Progenitor cell of endocrine pancreas (in vitro differentiated cells): ENCODE measurements around the gene TCERG1L. TPM values are rescaled to one million over a fixed set of nuclear protein-coding genes. Genes with fewer than 3 reads are reported as not detected.
"Not testable (repeated sequence)": the region's sequence is repeated elsewhere in the genome, so short reads cannot be mapped to it uniquely, and the experiment has no call there.

Source experiments
- DNase-seq: peaks from one replicate; pipeline ENCODE4 v3.0.0; 2021; ENCODE audit warnings: low spot score; ENCODE audit not compliant: unreplicated experiment
- H3K27ac Mint-ChIP-seq: 2 replicates; pipeline ENCODE4 v1.8.0; 2021; ENCODE audit warnings: mild to moderate bottlenecking, moderate library complexity, mixed read lengths
- H3K27me3 Mint-ChIP-seq: 2 replicates; pipeline ENCODE4 v1.8.0; 2021; ENCODE audit warnings: mixed read lengths
- H3K36me3 Mint-ChIP-seq: 2 replicates; pipeline ENCODE4 v1.8.0; 2022; ENCODE audit warnings: mixed read lengths; ENCODE audit not compliant: insufficient read depth
- H3K4me1 Mint-ChIP-seq: 2 replicates; pipeline ENCODE4 v1.8.0; 2021; ENCODE audit warnings: low read depth, mixed read lengths
- H3K4me3 Mint-ChIP-seq: 2 replicates; pipeline ENCODE4 v1.8.0; 2021; ENCODE audit warnings: low read depth, mild to moderate bottlenecking, moderate library complexity, mixed read lengths
- H3K9me3 Mint-ChIP-seq: 2 replicates; pipeline ENCODE4 v1.8.0; 2021; ENCODE audit warnings: low read depth, mixed read lengths
- total RNA-seq: library from RNA; stranded (reverse); gene quantifications from 2 replicates; pipeline ENCODE4 v1.2.1, GENCODE V29; 2021
- TF ChIP-seq, protein P1 (sequence below): fragments of 200-600 bp; sonication (generic); IDR thresholded peaks from one replicate; pipeline ENCODE4 v1.5.0; 2021; ENCODE audit warnings: antibody characterized with exemption, mild to moderate bottlenecking; ENCODE audit not compliant: unreplicated experiment

Gene TCERG1L
- total RNA-seq, 1 donor from 2014 or later, result 0.53 TPM

DNA sequence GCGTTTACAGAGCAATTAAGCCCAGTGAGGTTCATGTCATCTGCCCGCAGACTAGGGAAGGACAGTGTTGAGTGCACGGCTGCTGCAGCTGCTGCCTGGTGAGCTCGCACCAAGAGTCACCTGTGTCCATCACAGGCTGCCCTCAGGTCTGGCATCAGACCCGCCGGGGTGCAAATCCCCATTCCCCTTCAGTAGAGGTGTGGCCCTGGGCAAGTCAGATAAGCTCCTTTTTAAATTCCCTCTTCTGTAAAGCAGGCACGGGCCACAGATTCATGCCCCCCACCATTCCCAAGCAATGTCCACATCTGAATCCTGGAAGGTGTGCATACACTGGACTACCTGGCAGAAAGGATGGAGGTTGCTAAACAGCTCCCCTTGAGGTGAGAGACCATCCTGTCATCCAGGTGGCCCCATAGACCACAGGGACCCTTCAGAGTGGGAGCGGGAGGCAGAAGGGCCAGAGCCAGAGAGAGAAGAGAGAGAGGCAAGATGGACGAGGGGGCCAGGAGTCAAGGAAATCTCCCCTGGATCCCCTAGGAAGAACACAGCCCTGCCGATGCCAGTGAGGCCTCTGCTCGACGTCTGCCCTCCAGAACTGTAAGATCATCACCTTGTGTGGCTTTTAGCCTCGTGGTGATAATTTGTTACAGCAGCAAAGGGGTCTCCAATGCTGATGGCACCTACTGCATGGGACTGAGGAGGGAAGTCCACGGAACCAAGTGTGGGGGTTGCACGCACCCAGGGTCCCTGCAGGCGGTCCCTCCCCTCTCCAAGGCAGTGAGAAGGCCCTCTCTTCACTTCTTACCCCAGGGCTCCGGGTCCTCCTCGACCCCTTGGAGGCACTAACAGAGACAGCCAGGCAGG lies 168.8 kb downstream of the TCERG1L start:
- Mint-ChIP-seq H3K27ac (no peak overlapping the region), H3K4me1 (peaks cover 17% of the 10 kb centered on the region), H3K4me3 (no peak overlapping the region), H3K9me3 (no peaks in the 10 kb centered on the region), H3K36me3 (no peaks in the 10 kb centered on the region), H3K27me3 (peaks cover 70% of the 10 kb centered on the region)
- TF ChIP-seq, protein P1, sequence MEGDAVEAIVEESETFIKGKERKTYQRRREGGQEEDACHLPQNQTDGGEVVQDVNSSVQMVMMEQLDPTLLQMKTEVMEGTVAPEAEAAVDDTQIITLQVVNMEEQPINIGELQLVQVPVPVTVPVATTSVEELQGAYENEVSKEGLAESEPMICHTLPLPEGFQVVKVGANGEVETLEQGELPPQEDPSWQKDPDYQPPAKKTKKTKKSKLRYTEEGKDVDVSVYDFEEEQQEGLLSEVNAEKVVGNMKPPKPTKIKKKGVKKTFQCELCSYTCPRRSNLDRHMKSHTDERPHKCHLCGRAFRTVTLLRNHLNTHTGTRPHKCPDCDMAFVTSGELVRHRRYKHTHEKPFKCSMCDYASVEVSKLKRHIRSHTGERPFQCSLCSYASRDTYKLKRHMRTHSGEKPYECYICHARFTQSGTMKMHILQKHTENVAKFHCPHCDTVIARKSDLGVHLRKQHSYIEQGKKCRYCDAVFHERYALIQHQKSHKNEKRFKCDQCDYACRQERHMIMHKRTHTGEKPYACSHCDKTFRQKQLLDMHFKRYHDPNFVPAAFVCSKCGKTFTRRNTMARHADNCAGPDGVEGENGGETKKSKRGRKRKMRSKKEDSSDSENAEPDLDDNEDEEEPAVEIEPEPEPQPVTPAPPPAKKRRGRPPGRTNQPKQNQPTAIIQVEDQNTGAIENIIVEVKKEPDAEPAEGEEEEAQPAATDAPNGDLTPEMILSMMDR, result peak; percentile 40
- DNase-seq, result no peak

DNA sequence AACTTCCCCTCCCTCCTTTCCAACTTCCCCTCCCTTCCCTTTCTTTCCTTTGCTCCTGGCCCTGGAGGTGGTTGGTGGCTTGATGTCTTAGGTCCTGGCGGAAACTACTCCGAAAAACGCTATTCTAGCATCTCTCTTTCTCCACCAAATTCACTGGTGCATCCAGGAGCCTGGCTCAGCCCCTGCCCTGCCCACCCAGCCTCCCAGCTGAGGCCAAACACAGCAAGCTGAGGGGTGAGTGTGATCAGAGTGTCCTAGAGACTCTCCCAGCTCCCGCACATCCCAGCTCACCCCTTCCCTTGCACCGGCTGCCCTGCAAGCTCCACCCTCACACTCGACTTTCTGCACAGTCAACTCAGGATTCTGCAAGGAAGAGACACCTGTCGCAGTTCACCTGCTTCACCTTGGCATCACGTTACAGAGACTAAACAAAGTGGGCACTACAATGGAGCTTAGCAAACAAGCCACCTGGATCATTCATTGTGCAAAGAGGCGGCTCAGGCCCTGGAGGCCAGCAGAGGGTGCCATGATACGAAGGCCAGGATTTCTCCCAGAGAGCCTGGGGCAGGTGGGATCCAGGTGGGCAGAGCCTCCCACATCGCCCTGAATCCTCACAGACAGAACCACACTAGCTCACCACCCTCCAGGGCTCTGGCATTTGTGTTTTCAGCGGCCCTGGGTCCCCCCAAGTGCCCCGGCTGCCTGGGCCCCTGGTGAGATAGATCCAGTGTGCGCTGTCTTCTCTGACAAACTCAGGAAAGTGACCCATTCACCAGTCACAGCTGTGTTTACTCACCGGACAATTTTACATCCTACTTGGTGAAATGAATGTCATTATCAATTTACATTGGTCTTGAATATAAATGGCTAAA lies 169.6 kb downstream of the TCERG1L start:
- no peak for DNase-seq
- Mint-ChIP-seq H3K4me3 (no peak overlapping the region), H3K27ac (peak overlapping the region; percentile 79), H3K27me3 (peaks cover 74% of the 10 kb centered on the region), H3K4me1 (peaks cover 14% of the 10 kb centered on the region), H3K36me3 (no peaks in the 10 kb centered on the region), H3K9me3 (no peaks in the 10 kb centered on the region)
- TF ChIP-seq, protein P1, result peak; percentile 14

DNA sequence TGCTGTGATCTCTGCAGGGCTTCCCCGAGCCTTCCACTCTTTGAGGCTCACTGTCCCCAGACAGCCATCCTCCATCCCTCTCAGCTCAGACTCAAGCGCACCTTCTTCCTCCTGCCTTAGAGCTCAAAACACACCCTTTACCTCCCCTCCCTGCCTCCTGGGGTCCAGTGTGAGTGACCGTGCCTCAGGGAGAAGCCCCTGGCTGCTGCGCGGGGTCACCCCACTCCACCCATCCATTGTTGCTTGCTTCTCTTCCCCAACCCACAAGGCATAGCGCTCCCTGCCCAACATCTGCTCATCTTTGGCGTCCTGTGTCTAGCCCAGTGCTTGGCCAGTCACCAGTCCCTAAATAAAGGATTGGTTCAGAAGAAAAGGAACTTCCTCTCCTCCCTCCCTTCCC lies 170.3 kb downstream of the TCERG1L start:
- TF ChIP-seq, protein P1, result no peak
- H3K27me3 Mint-ChIP-seq, result peaks cover 69% of the 10 kb centered on the region
- DNase-seq, result no peak
- no peak overlapping the region for H3K27ac Mint-ChIP-seq
- no peaks in the 10 kb centered on the region for H3K36me3 Mint-ChIP-seq
- no peaks in the 10 kb centered on the region for H3K9me3 Mint-ChIP-seq
- H3K4me3 Mint-ChIP-seq, result no peak overlapping the region
- H3K4me1 Mint-ChIP-seq, result peaks cover 11% of the 10 kb centered on the region

DNA sequence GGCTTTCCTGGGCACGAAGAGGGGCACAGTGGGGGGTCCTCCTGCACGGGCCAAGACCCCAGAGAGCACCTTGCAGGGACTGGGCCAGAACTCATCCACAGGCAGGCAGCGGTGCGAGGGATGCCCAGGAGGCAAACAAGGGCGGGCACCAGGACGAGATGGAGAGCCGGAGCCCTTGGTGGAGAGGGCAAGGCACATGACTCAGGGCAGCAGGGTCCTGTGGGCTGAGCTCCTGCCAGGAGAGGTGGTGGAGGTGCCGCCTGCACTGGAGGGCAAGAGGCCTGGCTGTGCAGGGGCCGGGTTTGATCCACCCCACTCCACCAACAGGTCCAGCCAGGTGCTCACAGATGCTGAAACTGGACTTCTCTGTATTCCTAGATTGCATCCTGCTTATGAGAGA lies 170.9 kb downstream of the TCERG1L start:
- TF ChIP-seq, protein P1, result no peak
- Mint-ChIP-seq H3K4me1 (peaks cover 11% of the 10 kb centered on the region), H3K9me3 (no peaks in the 10 kb centered on the region), H3K27ac (no peak overlapping the region), H3K4me3 (no peak overlapping the region), H3K36me3 (no peaks in the 10 kb centered on the region), H3K27me3 (peaks cover 64% of the 10 kb centered on the region)
- DNase-seq, result no peak

DNA sequence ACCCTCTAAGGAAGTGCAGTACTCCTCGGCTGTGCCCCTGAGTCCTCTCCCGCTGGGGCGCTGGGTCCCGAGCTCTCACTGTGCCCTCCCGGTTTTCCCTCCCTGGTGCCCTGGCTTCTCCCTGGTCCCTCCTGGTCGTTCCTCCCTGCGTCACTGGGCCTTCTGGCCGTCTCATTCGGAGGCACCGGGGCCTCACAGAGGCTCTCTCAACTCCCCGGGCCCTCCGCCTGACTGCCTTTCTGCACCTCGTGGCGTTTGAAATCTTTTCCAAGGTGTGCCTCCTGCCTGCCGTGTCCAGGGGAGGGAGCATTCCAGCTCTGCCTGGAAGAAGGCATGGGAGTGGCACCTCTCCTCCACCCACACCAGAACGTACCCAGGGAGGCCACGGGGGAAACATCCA lies 174.3 kb downstream of the TCERG1L start:
- peaks cover 75% of the 10 kb centered on the region for H3K27me3 Mint-ChIP-seq
- H3K27ac Mint-ChIP-seq, result no peak overlapping the region
- H3K4me3 Mint-ChIP-seq, result no peak overlapping the region
- no peaks in the 10 kb centered on the region for H3K36me3 Mint-ChIP-seq
- TF ChIP-seq, protein P1, result no peak
- H3K4me1 Mint-ChIP-seq, result peaks cover 5% of the 10 kb centered on the region
- DNase-seq, result no peak
- no peaks in the 10 kb centered on the region for H3K9me3 Mint-ChIP-seq

DNA sequence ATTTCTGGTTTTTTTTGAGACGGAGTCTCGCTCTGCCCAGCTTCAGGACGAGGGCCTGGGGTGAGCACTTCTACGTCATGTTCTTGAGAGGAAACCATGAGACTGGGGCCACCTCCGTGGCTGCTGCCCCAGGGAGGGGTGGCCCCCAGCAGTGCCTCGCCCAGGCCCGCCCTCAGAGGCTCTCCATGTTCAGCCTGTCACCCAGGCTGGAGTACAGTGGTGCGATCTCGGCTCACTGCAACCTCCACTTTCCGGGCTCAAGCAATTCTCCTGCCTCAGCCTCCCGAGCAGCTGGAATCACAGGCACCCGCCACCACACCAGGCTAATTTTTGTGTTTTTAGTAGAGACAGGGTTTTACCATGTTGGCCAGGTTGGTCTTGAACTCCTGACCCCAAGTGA lies 175.2 kb downstream of the TCERG1L start:
- peaks cover 78% of the 10 kb centered on the region for H3K27me3 Mint-ChIP-seq
- not testable (repeated sequence) for H3K36me3 Mint-ChIP-seq, H3K9me3 Mint-ChIP-seq, DNase-seq, H3K4me3 Mint-ChIP-seq, H3K27ac Mint-ChIP-seq, H3K4me1 Mint-ChIP-seq
